Fibroblast of lung (primary cell): ENCODE results near the gene C12orf42.

ENCODE experiments used
- EZH2 ChIP-seq: IDR thresholded peaks from 2 replicates; pipeline ENCODE4 v1.5.1; 2012; ENCODE audit warnings: low read length, control low read depth, mild to moderate bottlenecking; ENCODE audit errors: missing control alignments
- TF ChIP-seq, protein P1 (sequence below), 2 donors: IDR thresholded peaks in 1 of 2; conservative IDR thresholded peaks in 1 of 2; 1 replicate in 1 of 2; 2 replicates in 1 of 2; pipeline ENCODE4 v1.5.1; 2011 to 2012; ENCODE audit warnings: low read length in 2 of 2, control low read depth in 1 of 2, inconsistent platforms in 1 of 2, low read depth in 1 of 2, mild to moderate bottlenecking in 1 of 2

DNA sequence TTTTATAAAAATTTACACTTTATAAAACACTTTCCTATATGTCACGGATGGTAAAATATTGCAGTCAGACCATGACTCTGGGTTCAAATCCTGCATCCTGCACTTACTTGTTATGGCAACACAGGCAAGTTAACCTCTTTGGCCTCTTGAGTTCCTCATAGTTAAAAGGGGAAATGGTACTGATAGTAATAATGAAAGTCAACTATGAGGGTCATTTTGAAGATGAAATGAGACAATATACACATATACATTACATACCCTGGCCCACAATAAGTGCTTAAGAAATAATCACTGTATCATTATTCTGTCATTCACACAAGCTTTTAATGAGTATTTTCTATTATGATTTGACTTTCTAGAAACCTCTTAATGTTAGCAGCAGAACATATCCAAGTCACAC lies 64.4 kb downstream of the C12orf42 start:
- TF ChIP-seq, protein P1, sequence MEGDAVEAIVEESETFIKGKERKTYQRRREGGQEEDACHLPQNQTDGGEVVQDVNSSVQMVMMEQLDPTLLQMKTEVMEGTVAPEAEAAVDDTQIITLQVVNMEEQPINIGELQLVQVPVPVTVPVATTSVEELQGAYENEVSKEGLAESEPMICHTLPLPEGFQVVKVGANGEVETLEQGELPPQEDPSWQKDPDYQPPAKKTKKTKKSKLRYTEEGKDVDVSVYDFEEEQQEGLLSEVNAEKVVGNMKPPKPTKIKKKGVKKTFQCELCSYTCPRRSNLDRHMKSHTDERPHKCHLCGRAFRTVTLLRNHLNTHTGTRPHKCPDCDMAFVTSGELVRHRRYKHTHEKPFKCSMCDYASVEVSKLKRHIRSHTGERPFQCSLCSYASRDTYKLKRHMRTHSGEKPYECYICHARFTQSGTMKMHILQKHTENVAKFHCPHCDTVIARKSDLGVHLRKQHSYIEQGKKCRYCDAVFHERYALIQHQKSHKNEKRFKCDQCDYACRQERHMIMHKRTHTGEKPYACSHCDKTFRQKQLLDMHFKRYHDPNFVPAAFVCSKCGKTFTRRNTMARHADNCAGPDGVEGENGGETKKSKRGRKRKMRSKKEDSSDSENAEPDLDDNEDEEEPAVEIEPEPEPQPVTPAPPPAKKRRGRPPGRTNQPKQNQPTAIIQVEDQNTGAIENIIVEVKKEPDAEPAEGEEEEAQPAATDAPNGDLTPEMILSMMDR (conservative IDR thresholded peaks at IDR 0.05 in 1 of 2, IDR thresholded peaks at IDR 0.05 in 1 of 2; ENCODE audit: low read depth in 1 of 2, low read length in 2 of 2) = no peak
- no peak for TF ChIP-seq EZH2
